Activated CD4-positive, alpha-beta T cell treated with anti-CD3 and anti-CD28 coated beads, Interleukin-2, Interleukin-4, amounts not matched to agents 100 ng/mL and 50 ng/mL, durations not matched to agents 16 hours and 8 hours (primary cell): ENCODE data around the gene BCHE.

ENCODE experiments used
- DNase-seq: peaks from one replicate; pipeline ENCODE4 v3.0.0-alpha.2; 2020; ENCODE audit warnings: low spot score

Gene BCHE

DNA sequence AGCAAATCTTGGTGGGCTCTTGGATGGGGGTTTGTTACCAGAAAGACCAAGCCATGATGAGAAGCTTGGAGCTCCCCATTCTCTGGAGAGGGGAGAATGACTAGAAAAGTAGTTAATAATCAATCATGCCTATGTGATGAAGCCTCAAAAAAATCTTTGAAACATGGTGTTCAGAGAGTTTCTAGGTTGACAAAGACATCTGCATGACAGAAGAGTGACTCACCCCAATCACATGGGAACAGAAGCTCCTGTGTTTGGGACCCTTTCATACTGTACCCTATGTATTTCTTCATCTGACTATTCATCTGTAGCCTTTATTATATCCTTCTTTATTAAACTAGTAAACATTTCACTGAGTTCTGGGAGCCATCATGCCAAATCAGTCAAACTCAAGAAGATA, 87.4 kb downstream of the BCHE start:
- DNase-seq, result no peak

DNA sequence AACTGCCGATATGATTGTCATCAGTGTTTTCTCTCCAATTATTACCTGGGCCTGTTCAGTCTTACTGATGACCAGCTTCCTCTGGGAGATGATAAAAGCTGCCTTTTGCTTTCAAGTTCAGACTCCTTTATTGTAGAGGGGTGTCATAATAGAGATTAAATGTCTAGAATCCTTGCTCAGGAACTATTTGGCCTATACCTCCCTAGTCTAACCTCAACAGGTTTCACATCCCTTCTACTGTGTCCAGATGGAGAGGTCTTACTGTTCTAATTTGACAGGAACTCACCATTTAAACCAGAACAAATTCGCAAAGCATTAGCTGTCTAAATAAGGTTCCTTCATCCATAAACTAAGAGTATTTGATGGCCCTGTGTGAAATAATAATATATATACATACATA, 88.0 kb downstream of the BCHE start:
- no peak for DNase-seq

GRCh38 chr3:165748094-165748493, 89.1 kb downstream of the BCHE start:
- DNase-seq, result no peak

DNA sequence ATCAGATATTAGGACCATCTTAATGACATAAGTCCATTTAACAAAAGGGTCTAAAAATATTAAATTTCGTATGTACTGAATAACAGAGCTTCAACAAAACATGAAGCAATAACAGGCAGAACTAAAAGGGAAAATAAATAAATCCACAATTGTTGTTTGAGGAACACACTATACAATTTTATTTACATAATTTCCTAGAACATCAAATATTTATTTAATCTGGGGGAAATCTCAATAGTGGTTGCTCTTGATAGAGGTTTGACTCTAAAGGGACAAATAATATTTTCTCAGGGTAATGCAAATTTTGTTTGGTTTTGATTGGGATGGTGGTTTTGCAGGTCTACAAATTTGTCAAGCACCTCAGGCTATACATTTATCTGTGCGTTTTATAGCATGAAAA, 90.3 kb downstream of the BCHE start:
- DNase-seq, result no peak

GRCh38 chr3:165744025-165744424, 93.2 kb downstream of the BCHE start:
- no peak for DNase-seq

GRCh38 chr3:165742351-165742750, 94.9 kb downstream of the BCHE start:
- no peak for DNase-seq

DNA sequence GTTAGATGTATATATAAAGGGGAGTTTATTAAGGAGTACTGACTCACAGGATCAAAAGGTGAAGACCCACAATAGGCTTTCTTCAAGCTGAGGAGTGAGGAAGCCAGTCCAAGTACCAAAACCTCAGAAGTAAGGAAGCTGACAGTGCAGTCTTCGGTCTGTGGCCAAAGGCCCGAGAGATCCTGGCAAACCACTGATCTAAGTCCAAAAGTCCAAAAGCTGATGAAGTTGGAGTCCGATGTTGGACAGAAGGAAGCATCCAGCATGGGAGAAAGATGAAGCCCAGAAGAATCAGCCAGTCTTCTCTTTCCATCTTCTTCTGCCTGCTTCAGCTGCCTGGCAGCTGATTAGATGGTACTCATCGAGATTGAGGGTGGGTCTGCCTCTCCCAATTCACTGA, 107.5 kb downstream of the BCHE start:
- no peak for DNase-seq

GRCh38 chr3:165728924-165729323, 108.3 kb downstream of the BCHE start:
- no peak for DNase-seq

DNA sequence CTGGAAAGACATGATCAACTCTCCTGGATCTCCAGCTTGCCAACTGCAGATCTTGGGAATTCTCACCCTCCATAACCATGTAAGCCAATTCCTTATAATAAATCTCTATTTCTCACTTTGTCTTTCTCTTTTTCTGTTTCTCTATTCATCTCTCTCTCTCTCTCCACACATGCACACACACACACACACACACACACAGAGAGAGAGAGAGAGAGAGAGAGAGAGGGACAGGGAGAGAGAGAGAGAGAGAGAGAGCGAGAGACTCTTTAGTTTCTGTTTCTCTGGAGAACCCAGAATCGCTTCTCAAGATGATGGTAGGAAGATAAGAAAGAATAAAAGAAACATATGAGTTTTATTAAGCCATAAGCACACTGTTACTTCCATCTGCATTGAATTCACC, 111.9 kb downstream of the BCHE start:
- no peak for DNase-seq
